OCI-LY1 (cell line): ENCODE data around the gene ELFN1.

Source experiments
- H2AFZ ChIP-seq: fragments of 200-600 bp; sonication (generic), shearing (Covaris generic); 2 replicates; pipeline ENCODE4 v1.6.0; 2014; ENCODE audit warnings: antibody characterized with exemption, mild to moderate bottlenecking, low read length
- H3F3A ChIP-seq: fragments of 200-600 bp; sonication (generic), shearing (Covaris generic); 2 replicates; pipeline ENCODE4 v1.6.0; 2014; ENCODE audit warnings: mild to moderate bottlenecking, antibody characterized with exemption, low read length, moderate library complexity; ENCODE audit not compliant: insufficient read depth
- H3K27ac ChIP-seq: fragments of 200-600 bp; sonication (generic); 2 replicates; pipeline ENCODE4 v1.5.1; 2014; ENCODE audit warnings: low read length, mixed run types, mild to moderate bottlenecking, low read depth; ENCODE audit not compliant: poor library complexity, severe bottlenecking
- H3K27me3 ChIP-seq: fragments of 200-600 bp; sonication (generic); 2 replicates; pipeline ENCODE4 v1.6.0; 2014; ENCODE audit warnings: antibody characterized with exemption, mild to moderate bottlenecking, low read length, moderate library complexity; ENCODE audit not compliant: insufficient read depth
- H3K36me3 ChIP-seq: fragments of 200-600 bp; sonication (generic); 2 replicates; pipeline ENCODE4 v1.6.1; 2014; ENCODE audit warnings: mild to moderate bottlenecking, antibody characterized with exemption, low read length, moderate library complexity, mixed read lengths; ENCODE audit not compliant: insufficient read depth
- H3K4me1 ChIP-seq: fragments of 200-600 bp; sonication (generic); 2 replicates; pipeline ENCODE4 v1.5.1; 2014; ENCODE audit warnings: mild to moderate bottlenecking, low read length, moderate library complexity; ENCODE audit not compliant: insufficient read depth, severe bottlenecking
- H3K4me2 ChIP-seq: fragments of 200-600 bp; sonication (generic), shearing (Covaris generic); 2 replicates; pipeline ENCODE4 v1.6.1; 2014; ENCODE audit warnings: low read length
- H3K4me3 ChIP-seq: fragments of 200-600 bp; sonication (generic); 2 replicates; pipeline ENCODE4 v1.5.1; 2014; ENCODE audit warnings: low read length, low read depth, mild to moderate bottlenecking, mixed read lengths; ENCODE audit not compliant: poor library complexity, severe bottlenecking
- H3K79me2 ChIP-seq: fragments of 200-600 bp; shearing (Covaris generic); 2 replicates; pipeline ENCODE4 v1.6.1; 2016; ENCODE audit warnings: mixed run types, low read length, mixed read lengths; ENCODE audit not compliant: insufficient read depth
- H3K9ac ChIP-seq: fragments of 200-600 bp; sonication (generic), shearing (Covaris generic); 2 replicates; pipeline ENCODE4 v1.6.1; 2014; ENCODE audit warnings: mild to moderate bottlenecking, low read length, mixed read lengths
- H3K9me2 ChIP-seq: fragments of 200-600 bp; sonication (generic), shearing (Covaris generic); 2 replicates; pipeline ENCODE4 v1.6.1; 2014; ENCODE audit warnings: low read depth, mild to moderate bottlenecking, low read length, mixed read lengths
- H3K9me3 ChIP-seq: fragments of 200-600 bp; shearing (Covaris generic); 2 replicates; pipeline ENCODE4 v1.6.1; 2014; ENCODE audit warnings: low read length, mixed read lengths
- H4K20me1 ChIP-seq: fragments of 200-600 bp; sonication (generic), shearing (Covaris generic); 2 replicates; pipeline ENCODE4 v1.6.0; 2016; ENCODE audit warnings: mild to moderate bottlenecking, low read length; ENCODE audit not compliant: insufficient read depth
- EZH2 ChIP-seq: fragments of 200-600 bp; sonication (generic), shearing (Covaris generic); IDR thresholded peaks from 2 replicates; pipeline ENCODE4 v1.8.0; 2017; ENCODE audit warnings: borderline replicate concordance, mixed run types, mild to moderate bottlenecking, antibody characterized with exemption, low read length, moderate library complexity, mixed read lengths
- TF ChIP-seq, protein P1 (sequence below): fragments of 200-600 bp; sonication (generic), shearing (Covaris generic); IDR thresholded peaks from 2 replicates; pipeline ENCODE4 v1.5.1; 2017; ENCODE audit warnings: mild to moderate bottlenecking, antibody characterized with exemption, low read length, moderate library complexity, mixed read lengths

ELFN1 gene

DNA sequence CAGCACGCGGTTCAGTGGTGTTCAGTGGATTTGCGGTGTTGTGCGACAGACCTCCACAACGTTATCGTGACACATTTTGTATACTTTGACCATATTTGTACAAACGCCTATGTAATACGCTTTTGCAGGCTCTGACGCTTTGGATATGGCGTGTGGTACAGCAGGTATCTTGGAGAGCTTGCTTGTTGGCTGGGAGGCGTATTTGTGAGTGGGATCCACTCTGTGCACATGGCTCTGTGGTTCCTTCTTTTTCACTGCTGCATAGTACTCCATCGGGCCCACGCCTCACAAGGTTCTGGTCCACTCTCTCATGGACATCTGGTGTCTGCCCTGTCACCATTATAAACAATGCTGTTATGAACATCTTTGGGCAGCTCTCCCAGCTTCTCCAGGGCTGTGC, 53.2 kb downstream of the ELFN1 start:
- H2AFZ ChIP-seq = no peak overlapping the region
- TF ChIP-seq, protein P1, sequence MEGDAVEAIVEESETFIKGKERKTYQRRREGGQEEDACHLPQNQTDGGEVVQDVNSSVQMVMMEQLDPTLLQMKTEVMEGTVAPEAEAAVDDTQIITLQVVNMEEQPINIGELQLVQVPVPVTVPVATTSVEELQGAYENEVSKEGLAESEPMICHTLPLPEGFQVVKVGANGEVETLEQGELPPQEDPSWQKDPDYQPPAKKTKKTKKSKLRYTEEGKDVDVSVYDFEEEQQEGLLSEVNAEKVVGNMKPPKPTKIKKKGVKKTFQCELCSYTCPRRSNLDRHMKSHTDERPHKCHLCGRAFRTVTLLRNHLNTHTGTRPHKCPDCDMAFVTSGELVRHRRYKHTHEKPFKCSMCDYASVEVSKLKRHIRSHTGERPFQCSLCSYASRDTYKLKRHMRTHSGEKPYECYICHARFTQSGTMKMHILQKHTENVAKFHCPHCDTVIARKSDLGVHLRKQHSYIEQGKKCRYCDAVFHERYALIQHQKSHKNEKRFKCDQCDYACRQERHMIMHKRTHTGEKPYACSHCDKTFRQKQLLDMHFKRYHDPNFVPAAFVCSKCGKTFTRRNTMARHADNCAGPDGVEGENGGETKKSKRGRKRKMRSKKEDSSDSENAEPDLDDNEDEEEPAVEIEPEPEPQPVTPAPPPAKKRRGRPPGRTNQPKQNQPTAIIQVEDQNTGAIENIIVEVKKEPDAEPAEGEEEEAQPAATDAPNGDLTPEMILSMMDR = no peak
- TF ChIP-seq EZH2 = no peak
- no peaks in the 10 kb centered on the region for H3K9me2 ChIP-seq
- H3K79me2 ChIP-seq = no peaks in the 10 kb centered on the region
- no peaks in the 10 kb centered on the region; the same call in 1 of the 2 replicates for H3K36me3 ChIP-seq
- H3K4me1 ChIP-seq = no peaks in the 10 kb centered on the region
- H3K9me3 ChIP-seq = no peaks in the 10 kb centered on the region
- no peaks in the 10 kb centered on the region for H3F3A ChIP-seq
- no peak overlapping the region for H3K4me2 ChIP-seq
- no peak overlapping the region for H3K4me3 ChIP-seq
- no peaks in the 10 kb centered on the region for H4K20me1 ChIP-seq
- H3K9ac ChIP-seq = no peak overlapping the region
- H3K27ac ChIP-seq = no peak overlapping the region
- H3K27me3 ChIP-seq = peaks cover 12% of the 10 kb centered on the region; the same call in 1 of the 2 replicates

- Histone ChIP-seq H3K9me3 (no peaks in the 10 kb centered on the region), H3K27ac (no peak overlapping the region), H3K9ac (no peak overlapping the region), H3K9me2 (no peaks in the 10 kb centered on the region), H4K20me1 (no peaks in the 10 kb centered on the region), H3K36me3 (no peaks in the 10 kb centered on the region; the same call in 1 of the 2 replicates), H3K4me1 (no peaks in the 10 kb centered on the region), H3F3A (no peaks in the 10 kb centered on the region), H3K4me2 (no peak overlapping the region), H3K4me3 (no peak overlapping the region), H3K79me2 (no peaks in the 10 kb centered on the region), H3K27me3 (peaks cover 17% of the 10 kb centered on the region; the same call in 1 of the 2 replicates), H2AFZ (no peak overlapping the region)
- TF ChIP-seq, protein P1 = no peak
- no peak for TF ChIP-seq EZH2
Observed at GRCh38 chr7:1724118-1724910, 54.2 kb downstream of the ELFN1 start.

DNA sequence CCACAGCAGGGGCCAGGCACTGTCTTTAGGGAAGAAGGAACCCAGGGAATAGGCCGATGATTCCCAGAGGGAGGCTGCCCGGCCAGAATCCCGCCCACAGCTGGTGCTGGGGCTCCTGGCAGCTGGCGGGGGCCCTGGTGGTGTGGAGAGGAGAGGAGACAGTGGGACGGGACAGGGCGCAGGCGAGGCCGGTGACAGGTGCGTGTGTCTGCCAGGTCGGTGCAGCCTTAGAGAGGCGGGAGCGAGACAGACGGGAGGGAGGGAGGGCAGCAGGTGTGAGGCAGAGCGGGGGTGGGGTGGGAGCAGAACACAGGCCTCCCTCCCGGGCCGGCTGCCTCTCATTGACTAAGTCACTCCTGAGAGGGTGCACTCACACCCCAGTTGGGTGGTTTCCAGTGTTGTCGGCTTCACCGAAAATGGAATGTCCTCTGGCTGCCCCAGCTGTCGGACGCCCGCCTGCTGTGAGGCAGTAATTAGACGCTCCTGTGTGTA, 55.2 kb downstream of the ELFN1 start:
- no peaks in the 10 kb centered on the region for H3K4me1 ChIP-seq
- no peaks in the 10 kb centered on the region for H3K9me3 ChIP-seq
- no peaks in the 10 kb centered on the region for H3K9me2 ChIP-seq

More for the DNA sequence above, 55.2 kb downstream of the ELFN1 start:
- TF ChIP-seq, protein P1 = no peak
- no peak for TF ChIP-seq EZH2
- Histone ChIP-seq H3K36me3 (no peaks in the 10 kb centered on the region; the same call in 1 of the 2 replicates), H4K20me1 (no peaks in the 10 kb centered on the region), H2AFZ (no peak overlapping the region), H3K4me3 (no peak overlapping the region), H3K9ac (no peak overlapping the region), H3F3A (no peaks in the 10 kb centered on the region), H3K79me2 (no peaks in the 10 kb centered on the region), H3K27me3 (peaks cover 23% of the 10 kb centered on the region; the same call in 1 of the 2 replicates), H3K4me2 (no peak overlapping the region), H3K27ac (no peak overlapping the region)
